CD4-positive, alpha-beta T cell treated with Interleukin-15 for 1 hour (primary cell): Measurements from ENCODE around the gene SYT8.

Source experiments
- DNase-seq: peaks from one replicate; pipeline ENCODE4 v3.0.0-alpha.2; 2020

Gene SYT8

DNA sequence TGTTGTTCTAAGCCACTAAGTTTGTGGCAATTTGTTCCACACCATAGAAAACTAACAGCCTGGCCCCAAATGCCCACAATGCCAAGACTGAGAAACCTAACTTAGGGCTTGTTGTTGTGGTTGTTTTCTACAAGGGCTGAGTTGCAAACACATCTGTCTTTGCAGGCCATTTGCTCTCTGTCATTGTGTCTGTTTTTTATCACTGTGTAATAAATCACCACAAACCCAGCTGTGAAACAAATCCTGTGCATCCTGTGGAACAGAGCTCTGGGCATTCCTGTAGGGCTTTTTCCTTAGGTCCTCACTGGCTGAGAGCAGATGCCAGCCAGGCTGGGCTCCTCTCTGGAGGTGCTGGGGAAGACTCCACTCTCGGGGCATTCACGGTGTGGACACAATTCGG is 15.7 kb upstream of the SYT8 start:
- DNase-seq: no peak

GRCh38 chr11:1820463-1821325 is 14.1 kb upstream of the SYT8 start:
- no peak for DNase-seq

DNA sequence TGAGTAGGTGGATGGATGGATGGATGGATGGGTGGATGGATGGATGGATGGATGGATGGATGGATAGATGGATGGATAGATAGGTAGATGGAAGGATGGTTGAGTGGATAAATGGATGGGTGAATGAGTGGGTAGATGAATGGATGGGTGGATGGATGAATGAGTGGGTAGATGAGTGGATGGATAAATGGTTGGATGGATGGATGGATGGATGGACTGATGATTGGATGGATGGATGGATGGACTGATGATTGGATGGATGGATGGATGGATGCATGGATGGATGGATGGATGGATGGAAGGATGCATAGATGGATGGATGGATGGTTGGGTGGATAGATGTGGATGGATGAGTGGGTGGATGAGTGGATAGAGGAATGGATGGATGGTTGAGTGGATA is 13.2 kb upstream of the SYT8 start:
- no peak for DNase-seq

- DNase-seq: no peak
Measured at GRCh38 chr11:1822648-1823375, 12.0 kb upstream of the SYT8 start.

DNA sequence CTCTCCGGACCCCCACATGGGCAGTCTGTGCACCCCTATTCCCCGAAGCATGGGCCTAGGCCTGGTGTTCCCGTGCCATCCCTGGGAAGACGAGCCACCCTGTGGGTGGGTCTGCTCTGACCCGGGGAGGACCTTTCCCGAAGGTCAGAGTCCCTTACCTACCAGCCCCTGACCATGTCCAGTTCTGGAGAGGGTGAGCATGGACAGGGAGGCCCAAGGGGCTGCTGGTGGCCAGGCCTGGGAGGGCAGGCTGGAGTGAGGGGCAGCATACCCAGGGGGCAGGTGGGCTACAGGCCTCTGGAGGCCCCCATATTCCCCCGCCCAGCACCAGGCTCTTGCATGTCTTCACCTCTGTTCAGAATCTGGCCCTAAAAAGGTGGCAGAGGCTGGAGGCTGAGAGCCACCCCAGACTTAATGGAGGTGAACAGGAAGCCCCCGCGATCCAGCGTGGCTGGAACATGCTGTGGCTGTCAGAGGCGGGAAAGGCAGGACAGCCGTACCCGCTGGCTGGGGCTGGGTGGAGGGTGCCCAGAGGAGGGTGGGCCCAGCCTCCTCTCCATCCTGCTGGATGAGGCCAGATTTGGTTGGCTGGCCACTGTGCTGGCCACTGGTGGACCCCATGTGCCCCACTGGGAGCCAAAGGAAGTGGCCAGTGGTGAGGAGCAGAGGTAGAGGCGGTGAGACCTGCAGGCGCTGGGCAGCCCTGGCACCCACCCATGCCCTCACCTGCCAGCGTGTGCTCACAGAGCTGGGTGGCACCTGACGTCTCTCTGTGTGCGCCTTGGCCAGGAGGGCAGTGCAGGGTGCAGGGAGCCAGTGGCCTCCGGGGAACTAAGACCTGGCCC is 11.2 kb upstream of the SYT8 start:
- DNase-seq: no peak

DNA sequence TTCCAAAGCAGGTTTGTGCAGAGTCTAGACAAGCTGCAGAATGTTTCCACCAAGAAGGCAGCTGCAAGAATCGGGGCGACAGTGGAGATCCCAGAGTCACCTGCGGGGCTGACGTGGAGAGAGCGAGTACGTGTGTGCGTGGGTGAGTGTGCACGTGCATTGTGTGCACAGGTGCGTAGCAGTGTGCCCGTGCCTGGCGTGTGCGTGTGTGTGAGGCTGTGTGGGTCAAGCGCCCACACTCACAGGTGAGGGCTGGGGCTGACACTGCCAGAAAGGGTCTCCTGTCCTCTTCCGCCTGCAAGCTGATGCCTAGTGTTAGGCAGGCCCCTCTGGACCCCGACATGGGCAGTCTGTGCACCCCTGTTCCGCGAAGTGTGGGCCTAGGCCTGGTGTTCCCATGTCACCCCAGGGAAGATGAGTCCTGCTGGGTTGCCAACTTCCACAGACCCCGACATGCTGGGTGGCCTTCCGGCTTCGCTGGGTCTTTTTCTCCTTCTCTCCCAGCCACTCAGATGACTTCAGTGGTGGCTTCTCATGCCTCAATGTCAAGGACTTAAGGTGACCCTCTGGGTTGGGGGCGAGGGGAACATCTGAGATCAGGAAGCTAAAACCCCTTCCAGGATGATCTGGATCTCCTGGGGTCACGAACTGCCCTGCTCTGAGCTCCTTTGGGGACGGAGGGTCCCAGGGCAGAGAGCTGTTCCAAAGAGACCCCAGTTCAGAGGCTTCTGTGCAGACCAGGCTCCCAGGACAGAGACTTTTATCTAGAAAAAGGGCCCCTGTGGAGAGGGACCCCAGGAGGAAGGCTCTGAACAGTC is 10.4 kb upstream of the SYT8 start:
- no peak for DNase-seq

DNA sequence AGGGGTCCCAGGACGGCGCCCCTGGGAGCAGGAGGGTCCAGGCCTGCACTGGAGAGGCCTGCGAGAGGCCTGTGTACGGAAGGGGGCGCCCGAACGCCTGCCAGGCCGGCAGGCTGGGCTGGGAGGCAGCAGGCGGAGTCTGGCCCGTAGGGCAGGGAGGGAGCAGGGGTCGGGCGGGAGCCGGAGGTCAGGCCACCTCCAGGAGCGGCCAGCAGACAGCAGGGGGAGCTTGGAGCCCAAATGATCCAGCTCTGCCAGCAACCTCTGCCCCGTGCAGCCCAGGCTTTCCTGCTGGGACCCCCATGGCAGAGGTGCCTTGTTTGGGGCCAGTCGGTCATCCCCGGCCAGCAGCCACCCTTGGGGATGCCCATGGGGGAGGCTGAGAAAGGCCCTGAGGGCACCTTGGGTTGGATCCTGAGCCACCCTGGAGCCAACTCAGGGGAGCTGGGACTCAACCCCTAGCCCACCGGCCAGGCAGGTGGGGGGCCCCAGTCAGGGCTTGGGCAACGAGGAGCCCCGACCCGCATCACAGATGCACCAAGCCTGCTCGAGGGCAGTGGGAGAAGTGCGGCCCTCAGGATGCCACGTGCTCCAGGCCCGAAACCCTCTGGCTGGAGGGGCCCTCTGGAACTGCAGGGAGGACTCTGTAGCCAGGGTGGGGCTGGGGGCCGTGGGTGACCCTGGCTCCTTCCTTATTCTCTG is 9.6 kb upstream of the SYT8 start:
- DNase-seq: no peak

GRCh38 chr11:1825785-1826451 is 8.9 kb upstream of the SYT8 start:
- no peak for DNase-seq

DNA sequence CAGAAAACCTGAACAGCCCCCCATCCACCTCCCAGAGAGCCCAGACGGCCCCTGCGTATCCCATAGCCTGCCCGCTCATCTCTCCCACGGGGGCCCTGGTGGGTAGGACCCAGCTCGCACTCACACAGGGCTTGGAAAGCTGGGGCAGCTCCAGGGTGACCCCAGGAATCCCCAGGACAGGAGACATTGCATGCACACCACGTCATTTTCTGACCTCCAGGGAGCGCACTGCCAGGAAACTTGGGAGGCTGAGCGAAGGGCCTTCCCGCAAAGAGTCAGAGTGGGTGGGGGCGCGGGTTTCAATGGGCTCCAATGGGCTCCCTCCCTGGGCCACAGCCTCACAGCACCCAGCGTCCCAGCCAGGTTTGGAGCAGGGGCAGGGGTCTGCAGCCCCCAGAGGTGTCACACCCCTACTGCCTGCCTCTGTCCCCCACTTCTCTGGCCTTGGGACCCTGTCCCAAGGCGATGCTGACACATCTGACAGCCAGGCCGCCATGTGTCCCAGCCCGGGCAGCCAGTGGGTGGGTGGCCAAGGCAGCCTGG is 8.2 kb upstream of the SYT8 start:
- no peak for DNase-seq

GRCh38 chr11:1827095-1827813 is 7.5 kb upstream of the SYT8 start:
- no peak for DNase-seq

GRCh38 chr11:1827931-1828330 is 6.9 kb upstream of the SYT8 start:
- no peak for DNase-seq

DNA sequence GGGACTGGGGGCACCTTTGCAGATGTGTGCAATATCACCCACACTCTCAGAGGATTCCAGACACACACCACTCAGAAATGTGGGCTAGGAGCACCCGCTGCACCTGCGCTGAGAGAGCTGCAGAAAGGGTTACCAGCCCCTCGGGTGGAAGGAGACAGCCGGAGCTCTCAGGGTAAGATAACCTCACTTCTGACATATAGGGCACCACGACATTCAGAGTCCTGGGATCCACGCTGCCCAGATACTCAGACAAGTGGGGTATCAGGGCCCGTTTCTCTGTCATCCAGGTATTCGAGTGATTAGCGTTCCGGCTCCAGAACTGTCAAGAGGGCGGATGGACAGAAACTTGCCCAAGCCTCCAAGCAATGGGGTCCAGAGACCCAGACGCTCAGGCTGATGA is 6.2 kb upstream of the SYT8 start:
- no peak for DNase-seq

DNA sequence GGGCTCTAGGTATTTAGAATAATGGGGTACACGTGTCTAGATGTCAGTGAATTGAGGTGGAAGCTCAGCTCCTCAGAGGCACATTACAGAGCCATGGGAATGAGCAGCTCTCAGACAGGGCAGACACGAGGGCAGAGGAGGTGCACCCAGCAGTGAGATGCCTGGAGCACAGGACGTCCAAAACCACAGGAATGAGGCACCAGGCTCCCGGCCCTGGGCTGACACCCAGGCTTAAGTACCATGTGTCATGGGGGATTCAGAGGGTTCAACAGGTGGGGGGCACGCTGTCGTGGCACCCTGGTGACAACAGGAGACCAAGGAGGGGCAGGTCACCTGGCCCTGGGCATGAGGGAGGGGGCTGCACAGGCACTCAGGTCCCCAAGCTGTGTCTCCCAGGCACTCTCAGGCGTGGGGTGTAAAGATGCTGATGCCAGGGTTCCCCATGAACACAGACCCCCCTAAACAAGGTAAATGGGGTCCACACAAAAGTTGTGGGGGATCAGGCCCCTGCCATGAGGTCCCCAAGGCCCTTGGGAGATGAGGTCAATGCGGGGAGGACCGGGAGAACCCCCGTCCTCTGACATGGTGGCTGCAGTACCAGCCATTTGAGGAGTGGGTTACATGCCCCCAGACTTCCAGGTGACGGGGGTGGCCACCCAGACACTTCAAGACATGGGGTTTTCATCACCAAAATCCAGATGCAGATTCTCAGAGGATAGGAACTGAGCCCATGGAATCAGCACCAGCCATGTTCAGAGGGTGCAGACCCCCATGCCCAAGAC is 5.6 kb upstream of the SYT8 start:
- DNase-seq: no peak

DNA sequence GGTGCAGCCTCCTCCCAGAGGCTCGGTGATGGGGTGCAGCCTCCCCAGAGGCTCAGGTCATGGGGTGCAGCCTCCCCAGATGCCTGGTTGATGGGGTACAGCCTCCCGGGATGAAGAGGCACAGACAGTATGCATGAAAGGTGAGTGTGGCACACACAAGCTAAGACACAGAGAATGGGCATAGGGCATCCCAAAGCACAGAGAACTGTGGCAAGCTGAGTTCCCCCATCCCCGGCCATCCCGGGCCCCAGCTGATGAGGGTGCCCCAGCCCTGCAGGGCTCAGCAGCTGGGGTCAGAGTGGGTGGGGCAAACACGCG is 4.8 kb upstream of the SYT8 start:
- DNase-seq: no peak

- no peak for DNase-seq
Measured at GRCh38 chr11:1830322-1831223, 4.2 kb upstream of the SYT8 start.

GRCh38 chr11:1831338-1832210 is 3.2 kb upstream of the SYT8 start:
- DNase-seq: no peak

- no peak for DNase-seq
Measured at GRCh38 chr11:1832211-1832919, 2.4 kb upstream of the SYT8 start.
